ENCODE results near the gene NCKAP5.

NCKAP5 gene

GRCh38 chr2:132773331-132773730 is 794.9 kb downstream of the NCKAP5 start:
- Histone ChIP-seq H3K27ac (ENCODE audit: low read depth in 2 of 2, low read length in 2 of 2) (no peak overlapping the region), H3K36me3 (ENCODE audit: control insufficient read depth in 2 of 2, insufficient read depth in 2 of 2, low read length in 2 of 2) (peaks cover 0 to 4% of the 10 kb centered on the region in 2 donors), H3K9ac (ENCODE audit: low read depth in 1 of 2, low read length in 2 of 2) (no peak overlapping the region), H3K9me3 (ENCODE audit: control insufficient read depth in 2 of 2, low read length in 2 of 2) (no peaks in the 10 kb centered on the region), H3K4me1 (ENCODE audit: control insufficient read depth in 2 of 2, insufficient read depth in 2 of 2, low read length in 2 of 2) (no peaks in the 10 kb centered on the region), H3K27me3 (ENCODE audit: control insufficient read depth in 2 of 2, insufficient read depth in 2 of 2, low read length in 2 of 2) (no peaks in the 10 kb centered on the region), H3K4me3 (ENCODE audit: low read length in 2 of 2) (no peak overlapping the region)

GRCh38 chr2:132772340-132772739 is 795.9 kb downstream of the NCKAP5 start:
- Histone ChIP-seq H3K4me1 (ENCODE audit: control insufficient read depth in 2 of 2, insufficient read depth in 2 of 2, low read length in 2 of 2) (no peaks in the 10 kb centered on the region), H3K27me3 (ENCODE audit: control insufficient read depth in 2 of 2, insufficient read depth in 2 of 2, low read length in 2 of 2) (no peaks in the 10 kb centered on the region), H3K4me3 (ENCODE audit: low read length in 2 of 2) (no peak overlapping the region), H3K27ac (ENCODE audit: low read depth in 2 of 2, low read length in 2 of 2) (no peak overlapping the region), H3K9me3 (ENCODE audit: control insufficient read depth in 2 of 2, low read length in 2 of 2) (no peaks in the 10 kb centered on the region), H3K36me3 (ENCODE audit: control insufficient read depth in 2 of 2, insufficient read depth in 2 of 2, low read length in 2 of 2) (peaks cover 0 to 4% of the 10 kb centered on the region in 2 donors), H3K9ac (ENCODE audit: low read depth in 1 of 2, low read length in 2 of 2) (no peak overlapping the region)

GRCh38 chr2:132766573-132766972 is 801.7 kb downstream of the NCKAP5 start:
- no peaks in the 10 kb centered on the region for H3K36me3 ChIP-seq (ENCODE audit: control insufficient read depth in 2 of 2, insufficient read depth in 2 of 2, low read length in 2 of 2)
- no peak overlapping the region for H3K9ac ChIP-seq (ENCODE audit: low read depth in 1 of 2, low read length in 2 of 2)

GRCh38 chr2:132761437-132761836 is 806.8 kb downstream of the NCKAP5 start:
- H3K4me3 ChIP-seq (ENCODE audit: low read length in 2 of 2): no peak overlapping the region

More at GRCh38 chr2:132766573-132766972, 801.7 kb downstream of the NCKAP5 start:
- Histone ChIP-seq H3K4me3 (ENCODE audit: low read length in 2 of 2) (no peak overlapping the region), H3K27ac (ENCODE audit: low read depth in 2 of 2, low read length in 2 of 2) (no peak overlapping the region), H3K9me3 (ENCODE audit: control insufficient read depth in 2 of 2, low read length in 2 of 2) (no peaks in the 10 kb centered on the region), H3K27me3 (ENCODE audit: control insufficient read depth in 2 of 2, insufficient read depth in 2 of 2, low read length in 2 of 2) (no peaks in the 10 kb centered on the region), H3K4me1 (ENCODE audit: control insufficient read depth in 2 of 2, insufficient read depth in 2 of 2, low read length in 2 of 2) (no peaks in the 10 kb centered on the region)

GRCh38 chr2:132760971-132761370 is 807.3 kb downstream of the NCKAP5 start:
- no peak overlapping the region for H3K4me3 ChIP-seq (ENCODE audit: low read length in 2 of 2)

More at GRCh38 chr2:132761437-132761836, 806.8 kb downstream of the NCKAP5 start:
- Histone ChIP-seq H3K9me3 (ENCODE audit: control insufficient read depth in 2 of 2, low read length in 2 of 2) (no peaks in the 10 kb centered on the region), H3K4me1 (ENCODE audit: control insufficient read depth in 2 of 2, insufficient read depth in 2 of 2, low read length in 2 of 2) (no peaks in the 10 kb centered on the region), H3K36me3 (ENCODE audit: control insufficient read depth in 2 of 2, insufficient read depth in 2 of 2, low read length in 2 of 2) (no peaks in the 10 kb centered on the region), H3K9ac (ENCODE audit: low read depth in 1 of 2, low read length in 2 of 2) (no peak overlapping the region), H3K27me3 (ENCODE audit: control insufficient read depth in 2 of 2, insufficient read depth in 2 of 2, low read length in 2 of 2) (no peaks in the 10 kb centered on the region), H3K27ac (ENCODE audit: low read depth in 2 of 2, low read length in 2 of 2) (no peak overlapping the region)

GRCh38 chr2:132760405-132760804 is 807.9 kb downstream of the NCKAP5 start:
- Histone ChIP-seq H3K4me1 (ENCODE audit: control insufficient read depth in 2 of 2, insufficient read depth in 2 of 2, low read length in 2 of 2) (no peaks in the 10 kb centered on the region), H3K4me3 (ENCODE audit: low read length in 2 of 2) (no peak overlapping the region), H3K27ac (ENCODE audit: low read depth in 2 of 2, low read length in 2 of 2) (no peak overlapping the region), H3K9me3 (ENCODE audit: control insufficient read depth in 2 of 2, low read length in 2 of 2) (no peaks in the 10 kb centered on the region), H3K9ac (ENCODE audit: low read depth in 1 of 2, low read length in 2 of 2) (no peak overlapping the region), H3K36me3 (ENCODE audit: control insufficient read depth in 2 of 2, insufficient read depth in 2 of 2, low read length in 2 of 2) (no peaks in the 10 kb centered on the region), H3K27me3 (ENCODE audit: control insufficient read depth in 2 of 2, insufficient read depth in 2 of 2, low read length in 2 of 2) (no peaks in the 10 kb centered on the region)

More at GRCh38 chr2:132760971-132761370, 807.3 kb downstream of the NCKAP5 start:
- no peaks in the 10 kb centered on the region for H3K4me1 ChIP-seq (ENCODE audit: control insufficient read depth in 2 of 2, insufficient read depth in 2 of 2, low read length in 2 of 2)
- no peaks in the 10 kb centered on the region for H3K27me3 ChIP-seq (ENCODE audit: control insufficient read depth in 2 of 2, insufficient read depth in 2 of 2, low read length in 2 of 2)
- H3K36me3 ChIP-seq (ENCODE audit: control insufficient read depth in 2 of 2, insufficient read depth in 2 of 2, low read length in 2 of 2): no peaks in the 10 kb centered on the region
- no peaks in the 10 kb centered on the region for H3K9me3 ChIP-seq (ENCODE audit: control insufficient read depth in 2 of 2, low read length in 2 of 2)
- H3K27ac ChIP-seq (ENCODE audit: low read depth in 2 of 2, low read length in 2 of 2): no peak overlapping the region
- no peak overlapping the region for H3K9ac ChIP-seq (ENCODE audit: low read depth in 1 of 2, low read length in 2 of 2)

- Histone ChIP-seq H3K27me3 (ENCODE audit: control insufficient read depth in 2 of 2, insufficient read depth in 2 of 2, low read length in 2 of 2) (no peaks in the 10 kb centered on the region), H3K9ac (ENCODE audit: low read depth in 1 of 2, low read length in 2 of 2) (no peak overlapping the region), H3K4me1 (ENCODE audit: control insufficient read depth in 2 of 2, insufficient read depth in 2 of 2, low read length in 2 of 2) (no peaks in the 10 kb centered on the region), H3K27ac (ENCODE audit: low read depth in 2 of 2, low read length in 2 of 2) (no peak overlapping the region), H3K36me3 (ENCODE audit: control insufficient read depth in 2 of 2, insufficient read depth in 2 of 2, low read length in 2 of 2) (no peaks in the 10 kb centered on the region), H3K9me3 (ENCODE audit: control insufficient read depth in 2 of 2, low read length in 2 of 2) (no peaks in the 10 kb centered on the region), H3K4me3 (ENCODE audit: low read length in 2 of 2) (no peak overlapping the region)
Measured at GRCh38 chr2:132758995-132759394, 809.3 kb downstream of the NCKAP5 start.

- H3K9me3 ChIP-seq (ENCODE audit: control insufficient read depth in 2 of 2, low read length in 2 of 2): no peaks in the 10 kb centered on the region
- H3K9ac ChIP-seq (ENCODE audit: low read depth in 1 of 2, low read length in 2 of 2): no peak overlapping the region
- H3K36me3 ChIP-seq (ENCODE audit: control insufficient read depth in 2 of 2, insufficient read depth in 2 of 2, low read length in 2 of 2): no peaks in the 10 kb centered on the region
- H3K27ac ChIP-seq (ENCODE audit: low read depth in 2 of 2, low read length in 2 of 2): no peak overlapping the region
- H3K4me3 ChIP-seq (ENCODE audit: low read length in 2 of 2): no peak overlapping the region
- H3K27me3 ChIP-seq (ENCODE audit: control insufficient read depth in 2 of 2, insufficient read depth in 2 of 2, low read length in 2 of 2): no peaks in the 10 kb centered on the region
- H3K4me1 ChIP-seq (ENCODE audit: control insufficient read depth in 2 of 2, insufficient read depth in 2 of 2, low read length in 2 of 2): no peaks in the 10 kb centered on the region
Measured at GRCh38 chr2:132757676-132758075, 810.6 kb downstream of the NCKAP5 start.

GRCh38 chr2:132757002-132757589 is 811.2 kb downstream of the NCKAP5 start:
- H3K27ac ChIP-seq (ENCODE audit: low read depth in 2 of 2, low read length in 2 of 2): no peak overlapping the region
- no peak overlapping the region for H3K4me3 ChIP-seq (ENCODE audit: low read length in 2 of 2)
- H3K9ac ChIP-seq (ENCODE audit: low read depth in 1 of 2, low read length in 2 of 2): no peak overlapping the region
- H3K9me3 ChIP-seq (ENCODE audit: control insufficient read depth in 2 of 2, low read length in 2 of 2): no peaks in the 10 kb centered on the region
- H3K36me3 ChIP-seq (ENCODE audit: control insufficient read depth in 2 of 2, insufficient read depth in 2 of 2, low read length in 2 of 2): no peaks in the 10 kb centered on the region
- H3K4me1 ChIP-seq (ENCODE audit: control insufficient read depth in 2 of 2, insufficient read depth in 2 of 2, low read length in 2 of 2): no peaks in the 10 kb centered on the region
- no peaks in the 10 kb centered on the region for H3K27me3 ChIP-seq (ENCODE audit: control insufficient read depth in 2 of 2, insufficient read depth in 2 of 2, low read length in 2 of 2)

GRCh38 chr2:132754867-132755472 is 813.3 kb downstream of the NCKAP5 start:
- H3K27me3 ChIP-seq (ENCODE audit: control insufficient read depth in 2 of 2, insufficient read depth in 2 of 2, low read length in 2 of 2): no peaks in the 10 kb centered on the region
- H3K9ac ChIP-seq (ENCODE audit: low read depth in 1 of 2, low read length in 2 of 2): no peak overlapping the region
- H3K27ac ChIP-seq (ENCODE audit: low read depth in 2 of 2, low read length in 2 of 2): no peak overlapping the region
- no peaks in the 10 kb centered on the region for H3K36me3 ChIP-seq (ENCODE audit: control insufficient read depth in 2 of 2, insufficient read depth in 2 of 2, low read length in 2 of 2)
- no peak overlapping the region for H3K4me3 ChIP-seq (ENCODE audit: low read length in 2 of 2)
- no peaks in the 10 kb centered on the region for H3K9me3 ChIP-seq (ENCODE audit: control insufficient read depth in 2 of 2, low read length in 2 of 2)
- no peaks in the 10 kb centered on the region for H3K4me1 ChIP-seq (ENCODE audit: control insufficient read depth in 2 of 2, insufficient read depth in 2 of 2, low read length in 2 of 2)
